Measurements from ENCODE around the gene MPND. TPM values are rescaled to one million over a fixed set of nuclear protein-coding genes. Genes with fewer than 3 reads are reported as not detected.

MPND gene
- total RNA-seq, 1 experiment from 2014 or later = 37.0 TPM

DNA sequence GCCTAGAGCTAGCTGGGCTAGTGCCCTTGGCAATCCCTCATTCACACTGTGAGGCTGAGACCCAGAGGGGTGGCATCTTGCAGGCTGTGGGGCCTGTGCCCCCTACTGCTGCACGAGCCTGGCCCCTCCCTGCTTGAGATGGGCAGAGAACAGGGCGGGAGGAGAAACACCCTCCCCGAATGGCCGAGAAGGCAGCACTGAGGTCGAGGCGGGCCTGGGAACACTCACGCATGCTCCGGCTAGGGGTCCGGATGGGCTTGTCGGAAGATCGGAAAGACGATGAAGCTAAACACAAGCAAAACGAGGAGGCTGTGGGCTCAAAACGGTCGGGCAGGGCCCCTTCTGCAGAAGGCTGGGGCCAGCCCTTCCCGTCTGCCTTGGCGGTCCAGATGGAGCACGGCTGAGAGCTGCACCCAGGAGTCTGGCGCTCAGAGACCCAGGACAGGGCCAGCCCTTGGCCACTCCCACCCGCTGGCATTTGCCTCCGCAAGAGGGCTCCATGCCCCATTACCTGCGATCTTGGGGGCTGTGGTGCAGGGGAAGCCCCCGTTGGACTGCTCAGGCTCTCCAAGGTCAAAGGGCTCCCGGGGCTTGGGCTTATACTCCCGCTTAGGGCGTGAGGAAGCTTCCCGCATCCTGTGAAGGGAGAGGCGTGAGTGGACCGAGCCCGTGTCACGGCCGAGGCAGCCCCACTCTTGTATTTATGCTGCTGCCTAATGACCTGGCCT is 18.9 kb downstream of the MPND start:
- H3K4me3 Mint-ChIP-seq = no peak overlapping the region
- no peak overlapping the region for H3K4ac ChIP-seq (ENCODE audit: low read depth, low read length)
- H3K79me2 ChIP-seq (ENCODE audit: insufficient read depth, low read length) = no peaks in the 10 kb centered on the region
- H4K20me1 ChIP-seq (ENCODE audit: control insufficient read depth, insufficient read depth, insufficient read length) = no peaks in the 10 kb centered on the region
- H2BK120ac ChIP-seq (ENCODE audit: low read depth, low read length, poor library complexity, severe bottlenecking) = no peak overlapping the region
- H4K5ac ChIP-seq (ENCODE audit: insufficient read length, low read depth, low read length) = no peak overlapping the region
- H3K27ac Mint-ChIP-seq = peak overlapping the region; percentile 70 to 93 (median 73); a peak in 4 of 7 replicates
- H3K23ac ChIP-seq (ENCODE audit: insufficient read length, low read depth, low read length) = no peak overlapping the region
- no peak overlapping the region for H3T11ph ChIP-seq (ENCODE audit: low read length)
- H3K9me3 Mint-ChIP-seq = no peaks in the 10 kb centered on the region
- H3K27ac ChIP-seq (ENCODE audit: insufficient read length, low read depth, low read length) = no peak overlapping the region
- H3K27me3 Mint-ChIP-seq (ENCODE audit: low read depth) = peaks cover 6% of the 10 kb centered on the region
- H3K56ac ChIP-seq (ENCODE audit: insufficient read length, low read depth, low read length) = no peak overlapping the region
- H4K91ac ChIP-seq (ENCODE audit: insufficient read length, low read depth, low read length) = no peak overlapping the region
- no peaks in the 10 kb centered on the region for H3K9me3 ChIP-seq (ENCODE audit: control insufficient read depth, low read depth, low read length)
- no peak overlapping the region for H3K9ac ChIP-seq (ENCODE audit: extremely low read depth, insufficient read length, low read length)
- H2BK15ac ChIP-seq (ENCODE audit: low read depth, low read length) = no peak overlapping the region
- H3K18ac ChIP-seq (ENCODE audit: insufficient read length, low read depth, low read length) = no peak overlapping the region
- no peak overlapping the region for H2AK5ac ChIP-seq (ENCODE audit: insufficient read length, low read length)
- no peak overlapping the region for H4K8ac ChIP-seq (replicated peaks; ENCODE audit: insufficient read length, low read depth, low read length)
- H2BK20ac ChIP-seq (ENCODE audit: low read depth, low read length, poor library complexity, severe bottlenecking) = no peak overlapping the region
- no peaks in the 10 kb centered on the region for H3K23me2 ChIP-seq (ENCODE audit: insufficient read length, low read depth, low read length, poor library complexity, severe bottlenecking)
- no CpG with 5 or more reads among the region's 32 CpGs for WGBS (ENCODE audit: extremely low coverage, insufficient read length, low lambda C conversion rate)
- no peak overlapping the region for H2BK5ac ChIP-seq (ENCODE audit: insufficient read length, low read length)
- H3K4me1 Mint-ChIP-seq = peaks cover 7 to 9% of the 10 kb centered on the region in 2 experiments; a peak in 3 of 4 replicates
- H3K79me1 ChIP-seq (ENCODE audit: insufficient read depth, low read depth, low read length, poor library complexity, severe bottlenecking) = no peaks in the 10 kb centered on the region
- no peak overlapping the region for H2AFZ ChIP-seq (ENCODE audit: low read length)
- DNase-seq = no peak
- no peak overlapping the region for H3K4me2 ChIP-seq (ENCODE audit: insufficient read depth, insufficient read length, low read length)
- H3K4me1 ChIP-seq (ENCODE audit: insufficient read depth, low read length) = no peaks in the 10 kb centered on the region; the same call in 1 of the 2 replicates
- H3K36me3 Mint-ChIP-seq (ENCODE audit: insufficient read depth in 1 of 3, low read depth in 3 of 3) = peaks cover 1 to 38% (median 12%) of the 10 kb centered on the region in 3 experiments; a peak in 5 of 7 replicates
- TF ChIP-seq, protein P1, sequence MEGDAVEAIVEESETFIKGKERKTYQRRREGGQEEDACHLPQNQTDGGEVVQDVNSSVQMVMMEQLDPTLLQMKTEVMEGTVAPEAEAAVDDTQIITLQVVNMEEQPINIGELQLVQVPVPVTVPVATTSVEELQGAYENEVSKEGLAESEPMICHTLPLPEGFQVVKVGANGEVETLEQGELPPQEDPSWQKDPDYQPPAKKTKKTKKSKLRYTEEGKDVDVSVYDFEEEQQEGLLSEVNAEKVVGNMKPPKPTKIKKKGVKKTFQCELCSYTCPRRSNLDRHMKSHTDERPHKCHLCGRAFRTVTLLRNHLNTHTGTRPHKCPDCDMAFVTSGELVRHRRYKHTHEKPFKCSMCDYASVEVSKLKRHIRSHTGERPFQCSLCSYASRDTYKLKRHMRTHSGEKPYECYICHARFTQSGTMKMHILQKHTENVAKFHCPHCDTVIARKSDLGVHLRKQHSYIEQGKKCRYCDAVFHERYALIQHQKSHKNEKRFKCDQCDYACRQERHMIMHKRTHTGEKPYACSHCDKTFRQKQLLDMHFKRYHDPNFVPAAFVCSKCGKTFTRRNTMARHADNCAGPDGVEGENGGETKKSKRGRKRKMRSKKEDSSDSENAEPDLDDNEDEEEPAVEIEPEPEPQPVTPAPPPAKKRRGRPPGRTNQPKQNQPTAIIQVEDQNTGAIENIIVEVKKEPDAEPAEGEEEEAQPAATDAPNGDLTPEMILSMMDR (conservative IDR thresholded peaks at IDR 0.05) = no peak
- H2BK12ac ChIP-seq (ENCODE audit: insufficient read length, low read depth, low read length) = no peak overlapping the region
- no peaks in the 10 kb centered on the region for H3K27me3 ChIP-seq (ENCODE audit: insufficient read depth, low read length)
- no peak overlapping the region for H3K14ac ChIP-seq (ENCODE audit: insufficient read depth, low read length)

All from H9 (cell line).